GM21390 (cell line): ENCODE data around the gene PHLDA3.

Experiments used
- ATAC-seq: cut with Tn5 transposase; IDR thresholded peaks from one replicate; pipeline ENCODE4 v1.9.1; 2021; ENCODE audit not compliant: unreplicated experiment

Gene PHLDA3

GRCh38 chr1:201465698-201466290 is 3.2 kb downstream of the PHLDA3 start:
- no peak for ATAC-seq

GRCh38 chr1:201463071-201463552 is 5.9 kb downstream of the PHLDA3 start:
- ATAC-seq, result no peak

GRCh38 chr1:201461645-201462441 is 7.1 kb downstream of the PHLDA3 start:
- no peak for ATAC-seq

- no peak for ATAC-seq
Measured at GRCh38 chr1:201460814-201461644, 8.0 kb downstream of the PHLDA3 start.

GRCh38 chr1:201459775-201460174 is 9.2 kb downstream of the PHLDA3 start:
- no peak for ATAC-seq

GRCh38 chr1:201459052-201459451 is 9.9 kb downstream of the PHLDA3 start:
- no peak for ATAC-seq

- no peak for ATAC-seq
Measured at GRCh38 chr1:201457508-201457960, 11.5 kb downstream of the PHLDA3 start.

- ATAC-seq, result no peak
Measured at GRCh38 chr1:201456499-201457309, 12.3 kb downstream of the PHLDA3 start.

- ATAC-seq, result no peak
Measured at GRCh38 chr1:201455098-201455497, 13.9 kb downstream of the PHLDA3 start.

GRCh38 chr1:201454608-201455007 is 14.4 kb downstream of the PHLDA3 start:
- no peak for ATAC-seq

GRCh38 chr1:201452866-201453265 is 16.1 kb downstream of the PHLDA3 start:
- ATAC-seq, result no peak

GRCh38 chr1:201450721-201451291 is 18.2 kb downstream of the PHLDA3 start:
- ATAC-seq, result no peak

- no peak for ATAC-seq
Measured at GRCh38 chr1:201448990-201449389, 20.0 kb downstream of the PHLDA3 start.

GRCh38 chr1:201447903-201448871 is 20.8 kb downstream of the PHLDA3 start:
- ATAC-seq, result peak; percentile 79

- ATAC-seq, result no peak
Measured at GRCh38 chr1:201445310-201445709, 23.7 kb downstream of the PHLDA3 start.

- no peak for ATAC-seq
Measured at GRCh38 chr1:201444792-201445191, 24.2 kb downstream of the PHLDA3 start.

- ATAC-seq, result no peak
Measured at GRCh38 chr1:201443747-201444146, 25.2 kb downstream of the PHLDA3 start.

- ATAC-seq, result no peak
Measured at GRCh38 chr1:201436969-201437368, 32.0 kb downstream of the PHLDA3 start.

GRCh38 chr1:201436393-201436792 is 32.6 kb downstream of the PHLDA3 start:
- no peak for ATAC-seq
